Naive thymus-derived CD4-positive, alpha-beta T cell (primary cell): ENCODE data around the gene CWC22. TPM values are rescaled to one million over a fixed set of nuclear protein-coding genes. Genes with fewer than 3 reads are reported as not detected.
A peak's percentile ranks its signal among the peaks of the same experiment; 100 is the strongest.

ENCODE experiments used
- ATAC-seq: fragments of 150-1000 bp; cut with Tn5 transposase; 2 replicates; pipeline ENCODE4 v1.10.0; 2021; ENCODE audit warnings: mild to moderate bottlenecking, moderate library complexity
- CTCF ChIA-PET: fragments of 350-600 bp; sonication (Branson Sonifier 250); formaldehyde crosslinking; loops from one replicate; lab custom pipeline; 2021; ENCODE audit warnings: antibody characterized with exemption; lab: Charles Lee
- POLR2A ChIA-PET: fragments of 350-600 bp; sonication (Branson Sonifier 250); formaldehyde crosslinking; loops from one replicate; lab custom pipeline; 2021; ENCODE audit warnings: antibody characterized with exemption, inconsistent platforms; lab: Charles Lee
- DNase-seq, 9 donors: peaks; one replicate each; pipeline versions ENCODE4 v3.0.0 to v3.0.0-alpha.2; 2020 to 2022; ENCODE audit warnings: mixed read lengths in 1 of 9
- H3K27ac ChIP-seq: one replicate; pipeline ENCODE4 v1.7.0; 2013; ENCODE audit warnings: mild to moderate bottlenecking, low read depth, low read length, moderate library complexity
- H3K27me3 ChIP-seq, 2 donors: one replicate each; pipeline ENCODE4 v1.7.0; 2013; ENCODE audit warnings: low read length in 2 of 2, mild to moderate bottlenecking in 2 of 2, moderate library complexity in 2 of 2; ENCODE audit not compliant: control insufficient read depth in 2 of 2, insufficient read depth in 2 of 2
- H3K36me3 ChIP-seq, 3 experiments: 1 replicate in 2 of 3; 2 replicates in 1 of 3; pipeline ENCODE4 v1.7.0; 2013; ENCODE audit warnings: low read length in 3 of 3, mild to moderate bottlenecking in 3 of 3, moderate library complexity in 1 of 3; ENCODE audit not compliant: insufficient read depth in 3 of 3, control insufficient read depth in 2 of 3
- H3K4me1 ChIP-seq, 2 donors: one replicate each; pipeline ENCODE4 v1.7.0; 2013; ENCODE audit warnings: low read length in 2 of 2, mild to moderate bottlenecking in 2 of 2, moderate library complexity in 1 of 2; ENCODE audit not compliant: control insufficient read depth in 2 of 2, insufficient read depth in 2 of 2
- H3K4me3 ChIP-seq: 2 replicates; pipeline ENCODE4 v1.7.0; 2013; ENCODE audit warnings: mild to moderate bottlenecking, low read length
- H3K9me3 ChIP-seq, 3 experiments: 1 replicate in 2 of 3; 2 replicates in 1 of 3; pipeline ENCODE4 v1.7.0; 2013; ENCODE audit warnings: low read length in 3 of 3; ENCODE audit not compliant: control insufficient read depth in 2 of 3
- H3K27ac Mint-ChIP-seq, 9 donors: one replicate each; pipeline ENCODE4 v1.8.0; 2020 to 2022; ENCODE audit warnings: mixed read lengths in 9 of 9, mild to moderate bottlenecking in 8 of 9, moderate library complexity in 5 of 9, inconsistent platforms in 2 of 9
- H3K27me3 Mint-ChIP-seq, 5 donors: one replicate each; pipeline ENCODE4 v1.8.0; 2021 to 2022; ENCODE audit warnings: mixed read lengths in 5 of 5, mild to moderate bottlenecking in 1 of 5
- H3K36me3 Mint-ChIP-seq, 5 donors: one replicate each; pipeline ENCODE4 v1.8.0; 2020 to 2022; ENCODE audit warnings: mixed read lengths in 5 of 5, mild to moderate bottlenecking in 3 of 5, inconsistent platforms in 1 of 5
- H3K4me1 Mint-ChIP-seq, 7 donors: one replicate each; pipeline ENCODE4 v1.8.0; 2020 to 2022; ENCODE audit warnings: mixed read lengths in 7 of 7, mild to moderate bottlenecking in 3 of 7, inconsistent platforms in 1 of 7
- H3K4me3 Mint-ChIP-seq, 10 donors: one replicate each; pipeline ENCODE4 v1.8.0; 2020 to 2022; ENCODE audit warnings: mild to moderate bottlenecking in 10 of 10, mixed read lengths in 10 of 10, moderate library complexity in 6 of 10, inconsistent platforms in 2 of 10
- H3K9me3 Mint-ChIP-seq, 11 donors: one replicate each; pipeline ENCODE4 v1.8.0; 2020 to 2022; ENCODE audit warnings: mixed read lengths in 11 of 11, mild to moderate bottlenecking in 4 of 11, inconsistent platforms in 1 of 11, moderate library complexity in 1 of 11
- intact Hi-C, 2 donors: fragments of 100-400 bp; cut with micrococcal nuclease; formaldehyde crosslinking; loops; one replicate each; pipeline ENCODE4 v1.15.1; 2023
- polyA plus RNA-seq, 2 donors: library from polyadenylated mRNA; unstranded; fragments of 300-500 nt; fragmentation: Illumina TruSeq; gene quantifications; one replicate each; pipeline ENCODE4 v1.2.3, GENCODE V29; 2021
- total RNA-seq, 6 experiments: library from RNA in 5 of 6; stranded (reverse) in 5 of 6; gene quantifications; 1 replicate in 5 of 6; 2 replicates in 1 of 6; pipeline ENCODE4 v1.2.3 and lab custom pipeline; 2021 to 2026

The CWC22 gene
- total and polyA plus RNA-seq, 7 experiments from 2014 or later, result 14.4 to 42.6 (median 30.2) TPM

- ChIA-PET POLR2A (no interaction called here), CTCF (no interaction called here)
- no peak overlapping the region for H3K27ac ChIP-seq
- intact Hi-C loops, result no loop called here
- no peak for ATAC-seq
- no peak for DNase-seq
- H3K4me3 Mint-ChIP-seq, result no peak overlapping the region
- peaks cover 0 to 1% (median 0%) of the 10 kb centered on the region in 11 donors for H3K9me3 Mint-ChIP-seq
- H3K27me3 ChIP-seq, result no peaks in the 10 kb centered on the region
- H3K4me3 ChIP-seq, result no peak overlapping the region
- no peak overlapping the region for H3K27ac Mint-ChIP-seq
- H3K36me3 Mint-ChIP-seq, result peaks cover 22 to 61% (median 42%) of the 10 kb centered on the region in 5 donors
- peaks cover 9 to 78% (median 15%) of the 10 kb centered on the region in 3 experiments for H3K36me3 ChIP-seq
- peaks cover 0 to 1% (median 0%) of the 10 kb centered on the region in 7 donors for H3K4me1 Mint-ChIP-seq
- no peaks in the 10 kb centered on the region for H3K4me1 ChIP-seq
- no peaks in the 10 kb centered on the region for H3K27me3 Mint-ChIP-seq
- H3K9me3 ChIP-seq, result no peaks in the 10 kb centered on the region
These were observed 57.7 kb downstream of the CWC22 start for GRCh38 chr2:179949438-179949837.

DNA sequence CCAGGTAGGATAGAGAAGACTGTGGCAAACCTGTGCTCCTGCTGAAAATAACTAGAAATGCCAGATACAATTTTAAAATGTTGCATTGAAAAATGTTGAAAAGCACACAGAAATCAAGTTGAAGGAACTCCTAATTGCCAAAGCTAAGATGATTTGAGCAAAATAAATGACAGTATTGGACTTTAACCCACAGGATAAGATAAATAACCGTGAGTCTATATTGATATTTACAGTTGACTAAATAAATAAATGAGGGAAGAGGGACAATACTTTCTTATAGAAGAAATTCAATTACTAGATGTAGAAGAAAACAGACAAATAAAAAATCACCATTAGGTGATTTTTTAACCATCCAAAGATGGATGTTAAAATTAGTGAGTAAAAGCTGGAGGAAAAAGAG, 59.0 kb downstream of the CWC22 start:
- Histone ChIP-seq H3K4me1 (no peaks in the 10 kb centered on the region), H3K27ac (no peak overlapping the region), H3K4me3 (no peak overlapping the region), H3K27me3 (no peaks in the 10 kb centered on the region), H3K9me3 (no peaks in the 10 kb centered on the region), H3K36me3 (peaks cover 0 to 67% (median 15%) of the 10 kb centered on the region in 3 experiments)
- no peak overlapping the region for H3K4me3 Mint-ChIP-seq
- ChIA-PET POLR2A (no interaction called here), CTCF (no interaction called here)
- H3K9me3 Mint-ChIP-seq, result no peaks in the 10 kb centered on the region
- no peak overlapping the region for H3K27ac Mint-ChIP-seq
- no peaks in the 10 kb centered on the region for H3K27me3 Mint-ChIP-seq
- intact Hi-C loops, result no loop called here
- H3K4me1 Mint-ChIP-seq, result peaks cover 0 to 1% (median 0%) of the 10 kb centered on the region in 7 donors
- no peak for ATAC-seq
- peaks cover 20 to 53% (median 36%) of the 10 kb centered on the region in 5 donors for H3K36me3 Mint-ChIP-seq
- DNase-seq, result no peak

GRCh38 chr2:179946810-179947615, 60.1 kb downstream of the CWC22 start:
- no peaks in the 10 kb centered on the region for H3K9me3 Mint-ChIP-seq
- H3K4me1 Mint-ChIP-seq, result peaks cover 0 to 1% (median 0%) of the 10 kb centered on the region in 7 donors
- Histone ChIP-seq H3K27me3 (no peaks in the 10 kb centered on the region), H3K4me1 (no peaks in the 10 kb centered on the region), H3K9me3 (no peaks in the 10 kb centered on the region), H3K27ac (no peak overlapping the region), H3K4me3 (no peak overlapping the region), H3K36me3 (peaks cover 0 to 60% (median 15%) of the 10 kb centered on the region in 3 experiments)
- no peaks in the 10 kb centered on the region for H3K27me3 Mint-ChIP-seq
- peak overlapping the region in 1 of 9 donors; percentile 67 for H3K27ac Mint-ChIP-seq
- ChIA-PET CTCF (no interaction called here), POLR2A (no interaction called here)
- H3K4me3 Mint-ChIP-seq, result no peak overlapping the region
- no peak for ATAC-seq
- intact Hi-C loops, result no loop called here
- no peak for DNase-seq
- H3K36me3 Mint-ChIP-seq, result peaks cover 21 to 56% (median 36%) of the 10 kb centered on the region in 5 donors

GRCh38 chr2:179946346-179946745, 60.8 kb downstream of the CWC22 start:
- Mint-ChIP-seq H3K4me1 (peaks cover 0 to 1% (median 0%) of the 10 kb centered on the region in 7 donors), H3K27ac (no peak overlapping the region), H3K4me3 (no peak overlapping the region), H3K27me3 (no peaks in the 10 kb centered on the region), H3K36me3 (peaks cover 16 to 53% (median 31%) of the 10 kb centered on the region in 5 donors), H3K9me3 (no peaks in the 10 kb centered on the region)
- Histone ChIP-seq H3K27me3 (no peaks in the 10 kb centered on the region), H3K27ac (no peak overlapping the region), H3K4me1 (no peaks in the 10 kb centered on the region), H3K36me3 (peaks cover 0 to 54% (median 15%) of the 10 kb centered on the region in 3 experiments), H3K4me3 (no peak overlapping the region), H3K9me3 (no peaks in the 10 kb centered on the region)
- ChIA-PET CTCF (no interaction called here), POLR2A (no interaction called here)
- no peak for ATAC-seq
- no peak for DNase-seq
- intact Hi-C loops, result no loop called here

DNA sequence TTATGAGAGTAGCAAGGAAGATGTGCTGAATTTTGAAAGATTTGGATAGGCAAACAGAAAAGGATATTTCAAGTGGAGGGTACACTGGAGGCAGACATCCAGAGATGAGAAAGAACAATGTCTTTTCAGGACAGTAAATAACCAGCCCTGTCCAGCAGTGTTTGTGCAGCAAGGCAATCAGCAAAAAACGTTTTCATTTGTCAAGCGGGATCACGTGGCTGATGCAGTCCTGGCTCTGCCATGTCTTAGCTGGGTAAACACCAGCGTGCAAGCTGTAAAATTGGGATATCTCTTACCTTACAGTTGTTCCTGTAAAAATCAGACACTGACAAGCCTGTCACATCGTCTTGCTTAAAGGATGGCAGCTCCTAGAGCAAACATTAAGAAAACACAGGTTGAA, 67.8 kb downstream of the CWC22 start:
- CTCF ChIA-PET, result no interaction called here
- peaks cover 0 to 3% (median 0%) of the 10 kb centered on the region in 11 donors for H3K9me3 Mint-ChIP-seq
- no peaks in the 10 kb centered on the region for H3K9me3 ChIP-seq
- no peaks in the 10 kb centered on the region for H3K4me1 ChIP-seq
- ATAC-seq (no peak), DNase-seq (no peak)
- peaks cover 0 to 5% (median 0%) of the 10 kb centered on the region in 3 experiments for H3K36me3 ChIP-seq
- H3K36me3 Mint-ChIP-seq, result peaks cover 0 to 47% (median 31%) of the 10 kb centered on the region in 5 donors
- H3K27ac ChIP-seq, result no peak overlapping the region
- no peaks in the 10 kb centered on the region for H3K27me3 Mint-ChIP-seq
- H3K27ac Mint-ChIP-seq, result no peak overlapping the region
- H3K4me3 Mint-ChIP-seq, result no peak overlapping the region
- H3K27me3 ChIP-seq, result no peaks in the 10 kb centered on the region
- POLR2A ChIA-PET, result no interaction called here
- H3K4me3 ChIP-seq, result no peak overlapping the region
- H3K4me1 Mint-ChIP-seq, result no peaks in the 10 kb centered on the region
- intact Hi-C loops, result loop anchor here in 1 of 2 donors (5.0 kb wide), 1 partner anchor 722 kb away; no protein-coding TSS in a partner anchor

DNA sequence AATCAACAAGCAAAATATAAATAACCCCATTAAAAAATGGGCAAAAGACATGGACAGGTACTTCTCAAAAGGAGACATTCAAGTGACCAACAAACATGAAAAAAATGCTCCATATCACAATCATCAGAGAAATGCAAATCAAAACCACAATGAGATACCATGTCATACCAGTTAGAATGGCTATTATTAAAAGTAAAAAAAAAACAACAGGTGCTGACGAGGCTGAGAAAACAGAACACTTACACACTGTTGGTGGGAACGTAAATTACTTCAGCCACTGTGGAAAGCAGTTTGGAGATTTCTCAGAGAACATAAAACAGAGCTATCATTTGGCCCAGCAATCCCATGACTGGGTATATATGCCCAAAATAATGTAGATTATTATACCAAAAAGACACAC, 69.1 kb downstream of the CWC22 start:
- H3K27ac ChIP-seq, result no peak overlapping the region
- H3K36me3 ChIP-seq, result peaks cover 0 to 14% (median 0%) of the 10 kb centered on the region in 3 experiments
- CTCF ChIA-PET, result no interaction called here
- H3K4me3 ChIP-seq, result no peak overlapping the region
- POLR2A ChIA-PET, result no interaction called here
- no peaks in the 10 kb centered on the region for H3K4me1 ChIP-seq
- intact Hi-C loops, result loop anchor here in 1 of 2 donors (5.0 kb wide), 1 partner anchor 721 kb away; no protein-coding TSS in a partner anchor
- peaks cover 3 to 57% (median 41%) of the 10 kb centered on the region in 5 donors for H3K36me3 Mint-ChIP-seq
- no peaks in the 10 kb centered on the region for H3K4me1 Mint-ChIP-seq
- no peaks in the 10 kb centered on the region for H3K9me3 ChIP-seq
- no peak overlapping the region for H3K4me3 Mint-ChIP-seq
- H3K9me3 Mint-ChIP-seq, result peaks cover 0 to 3% (median 0%) of the 10 kb centered on the region in 11 donors
- no peak for ATAC-seq
- H3K27ac Mint-ChIP-seq, result no peak overlapping the region
- H3K27me3 ChIP-seq, result no peaks in the 10 kb centered on the region
- no peaks in the 10 kb centered on the region for H3K27me3 Mint-ChIP-seq
- DNase-seq, result no peak
